ENCODE results near the gene IFIT1.
"Not testable (repeated sequence)": the region's sequence is repeated elsewhere in the genome, so short reads cannot be mapped to it uniquely, and the experiment has no call there.

The IFIT1 gene

GRCh38 chr10:89367529-89367928 lies 24.9 kb upstream of the IFIT1 start:
- DNase-seq (ENCODE audit: low spot score), result no peak

GRCh38 chr10:89368129-89368528 lies 24.3 kb upstream of the IFIT1 start:
- DNase-seq (ENCODE audit: low spot score), result no peak

GRCh38 chr10:89369156-89370105 lies 23.0 kb upstream of the IFIT1 start:
- peak; percentile 62 for DNase-seq (ENCODE audit: low spot score)

GRCh38 chr10:89371079-89371478 lies 21.3 kb upstream of the IFIT1 start:
- no peak for DNase-seq (ENCODE audit: low spot score)

- DNase-seq (ENCODE audit: low spot score), result no peak
Measured at GRCh38 chr10:89371987-89372386, 20.4 kb upstream of the IFIT1 start.

- DNase-seq (ENCODE audit: low spot score), result peak; percentile 80
Measured at GRCh38 chr10:89373916-89374711, 18.3 kb upstream of the IFIT1 start.

GRCh38 chr10:89374713-89375141 lies 17.7 kb upstream of the IFIT1 start:
- no peak for DNase-seq (ENCODE audit: low spot score)

GRCh38 chr10:89377705-89378637 lies 14.5 kb upstream of the IFIT1 start, which contains the start of gene IFIT1B:
IFIT1B (plus strand) TSS chr10:89378056; CDS start chr10:89378136, 80 bp downstream.
- no peak for DNase-seq (ENCODE audit: low spot score)

- DNase-seq (ENCODE audit: low spot score), result no peak
Measured at GRCh38 chr10:89379103-89379502, 13.3 kb upstream of the IFIT1 start.

GRCh38 chr10:89382757-89383156 lies 9.7 kb upstream of the IFIT1 start:
- DNase-seq (ENCODE audit: low spot score), result no peak

- peak; percentile 27 for DNase-seq (ENCODE audit: low spot score)
Measured at GRCh38 chr10:89384474-89385340, 7.7 kb upstream of the IFIT1 start.

GRCh38 chr10:89388806-89389205 lies 3.6 kb upstream of the IFIT1 start:
- DNase-seq (ENCODE audit: low spot score), result peak; percentile 5

- peak; percentile 53 for DNase-seq (ENCODE audit: low spot score)
Measured at GRCh38 chr10:89389254-89389653, 3.2 kb upstream of the IFIT1 start.

GRCh38 chr10:89390476-89391225 lies 1.8 kb upstream of the IFIT1 start:
- no peak for DNase-seq (ENCODE audit: low spot score)

- DNase-seq (ENCODE audit: low spot score), result not testable (repeated sequence)
Measured at GRCh38 chr10:89391226-89391576, 1.2 kb upstream of the IFIT1 start.

- DNase-seq (ENCODE audit: low spot score), result peak; percentile 76
Measured at GRCh38 chr10:89392974-89393373, 551 bp downstream of the IFIT1 start.

GRCh38 chr10:89393898-89394297 lies 1.5 kb downstream of the IFIT1 start:
- DNase-seq (ENCODE audit: low spot score), result no peak

GRCh38 chr10:89395141-89395540 lies 2.7 kb downstream of the IFIT1 start:
- DNase-seq (ENCODE audit: low spot score), result no peak

GRCh38 chr10:89398003-89398749 lies 5.8 kb downstream of the IFIT1 start:
- DNase-seq (ENCODE audit: low spot score), result no peak
